Neural cell (in vitro differentiated cells): ENCODE measurements around the gene PFKL. TPM values are rescaled to one million over a fixed set of nuclear protein-coding genes. Genes with fewer than 3 reads are reported as not detected.

Experiments
- H2AFZ ChIP-seq: fragments of 200-600, 300-800 bp; sonication (generic), shearing (Covaris generic); 2 replicates; pipeline ENCODE4 v1.6.0; 2014; ENCODE audit warnings: low read depth, mild to moderate bottlenecking, antibody characterized with exemption, low read length, moderate library complexity
- H3F3A ChIP-seq: fragments of 200-600 bp; shearing (Covaris generic); 2 replicates; pipeline ENCODE4 v1.6.1; 2016; ENCODE audit warnings: mild to moderate bottlenecking, moderate library complexity, mixed read lengths, antibody characterized with exemption, low read length; ENCODE audit not compliant: insufficient read depth, poor library complexity, severe bottlenecking
- H3K27ac ChIP-seq: fragments of 200-600, 300-800 bp; sonication (generic), shearing (Covaris generic); 2 replicates; pipeline ENCODE4 v1.5.1; 2014; ENCODE audit warnings: mild to moderate bottlenecking, low read length, moderate library complexity
- H3K27me3 ChIP-seq: fragments of 300-800, 200-600 bp; sonication (generic), shearing (Covaris generic); 2 replicates; pipeline ENCODE4 v1.6.0; 2014; ENCODE audit warnings: mild to moderate bottlenecking, low read depth, low read length, moderate library complexity; ENCODE audit not compliant: insufficient read depth
- H3K36me3 ChIP-seq: fragments of 300-800, 200-600 bp; sonication (generic), shearing (Covaris generic); 2 replicates; pipeline ENCODE4 v1.5.1; 2014; ENCODE audit warnings: mild to moderate bottlenecking, antibody characterized with exemption, low read length, moderate library complexity; ENCODE audit not compliant: insufficient read depth
- H3K4me2 ChIP-seq: fragments of 300-800, 200-600 bp; sonication (generic), shearing (Covaris generic); 2 replicates; pipeline ENCODE4 v1.6.0; 2014; ENCODE audit warnings: mild to moderate bottlenecking, low read length
- H3K4me3 ChIP-seq: fragments of 300-800, 200-600 bp; sonication (generic), shearing (Covaris generic); 2 replicates; pipeline ENCODE4 v1.5.1; 2014; ENCODE audit warnings: mild to moderate bottlenecking, low read length, moderate library complexity
- H3K79me2 ChIP-seq: fragments of 200-600 bp; shearing (Covaris generic); replicated peaks from 2 replicates; pipeline ENCODE4 v1.6.0; 2014; ENCODE audit warnings: mild to moderate bottlenecking, low read length, moderate library complexity; ENCODE audit not compliant: insufficient read depth
- H3K9ac ChIP-seq: fragments of 300-800, 200-600 bp; sonication (generic), shearing (Covaris generic); 2 replicates; pipeline ENCODE4 v1.6.1; 2016; ENCODE audit warnings: mild to moderate bottlenecking, low read length, mixed read lengths
- H3K9me2 ChIP-seq: fragments of 200-600 bp; shearing (Covaris generic); 2 replicates; pipeline ENCODE4 v1.6.1; 2016; ENCODE audit warnings: mild to moderate bottlenecking, low read length, mixed read lengths; ENCODE audit not compliant: insufficient read depth
- H3K9me3 ChIP-seq: fragments of 200-600, 300-800 bp; sonication (generic), shearing (Covaris generic); 2 replicates; pipeline ENCODE4 v1.6.1; 2016; ENCODE audit warnings: mild to moderate bottlenecking, mixed run types, low read length, moderate library complexity, mixed read lengths
- H4K20me1 ChIP-seq: fragments of 200-600 bp; shearing (Covaris generic); 2 replicates; pipeline ENCODE4 v1.6.1; 2016; ENCODE audit warnings: mild to moderate bottlenecking, mixed run types; ENCODE audit not compliant: insufficient read depth
- CTCF ChIP-seq: fragments of 450-650 bp; IDR thresholded peaks from 2 replicates; pipeline ENCODE4 v1.5.1; 2014; ENCODE audit warnings: antibody characterized with exemption, mild to moderate bottlenecking, moderate library complexity; ENCODE audit not compliant: poor library complexity, severe bottlenecking
- EP300 ChIP-seq: fragments of 450-650 bp; conservative IDR thresholded peaks from 2 replicates; pipeline ENCODE4 v1.6.1; 2014; ENCODE audit warnings: antibody characterized with exemption, mild to moderate bottlenecking, moderate library complexity; ENCODE audit not compliant: poor library complexity, severe bottlenecking
- EZH2 ChIP-seq: fragments of 200-600, 300-800 bp; shearing (Covaris generic), sonication (generic); IDR thresholded peaks from 2 replicates; pipeline ENCODE4 v1.6.1; 2014; ENCODE audit warnings: antibody characterized with exemption, low read length, borderline replicate concordance, mild to moderate bottlenecking; ENCODE audit not compliant: insufficient read depth, poor library complexity, severe bottlenecking
- MXI1 ChIP-seq: fragments of 450-650 bp; conservative IDR thresholded peaks from 2 replicates; pipeline ENCODE4 v1.6.1; 2014; ENCODE audit warnings: antibody characterized with exemption, mild to moderate bottlenecking; ENCODE audit not compliant: poor library complexity, severe bottlenecking
- POLR2AphosphoS5 ChIP-seq: IDR thresholded peaks from 2 replicates; pipeline ENCODE4 v1.6.1; 2012
- RAD21 ChIP-seq: fragments of 450-650 bp; conservative IDR thresholded peaks from 2 replicates; pipeline ENCODE4 v1.6.1; 2014; ENCODE audit warnings: antibody characterized with exemption, mild to moderate bottlenecking, moderate library complexity
- REST ChIP-seq: IDR thresholded peaks from 2 replicates; pipeline ENCODE4 v1.6.1; 2012; ENCODE audit warnings: borderline replicate concordance
- SMC3 ChIP-seq: fragments of 450-650 bp; conservative IDR thresholded peaks from 2 replicates; pipeline ENCODE4 v1.6.1; 2014; ENCODE audit warnings: antibody characterized with exemption, mild to moderate bottlenecking, moderate library complexity; ENCODE audit not compliant: poor library complexity
- TAF1 ChIP-seq: IDR thresholded peaks from 2 replicates; pipeline ENCODE4 v1.6.1; 2012; ENCODE audit warnings: low read depth
- polyA plus RNA-seq: library from polyadenylated mRNA; depleted of rRNA; stranded (reverse); fragments of >200 nt; gene quantifications from 2 replicates; pipeline ENCODE4 v1.2.3, GENCODE V29; 2014

Gene PFKL
- polyA plus RNA-seq, 1 donor from 2014 or later = 79.6 TPM

GRCh38 chr21:44349416-44349846, 49.6 kb downstream of the PFKL start:
- peaks cover 35% of the 10 kb centered on the region for H3K27me3 ChIP-seq
- H3K36me3 ChIP-seq = no peaks in the 10 kb centered on the region
- H3F3A ChIP-seq = no peaks in the 10 kb centered on the region
- no peak overlapping the region for H3K4me3 ChIP-seq
- no peak overlapping the region for H3K27ac ChIP-seq
- no peaks in the 10 kb centered on the region for H3K9me2 ChIP-seq
- H3K9ac ChIP-seq = no peak overlapping the region
- no peaks in the 10 kb centered on the region for H4K20me1 ChIP-seq
- no peak for TF ChIP-seq MXI1
- TF ChIP-seq TAF1 = no peak
- no peak for TF ChIP-seq POLR2AphosphoS5
- TF ChIP-seq RAD21 = no peak
- no peak for TF ChIP-seq SMC3
- no peaks in the 10 kb centered on the region for H3K79me2 ChIP-seq
- no peak overlapping the region for H3K4me2 ChIP-seq
- no peaks in the 10 kb centered on the region for H3K9me3 ChIP-seq
- H2AFZ ChIP-seq = no peak overlapping the region

- no peak overlapping the region for H2AFZ ChIP-seq
- H4K20me1 ChIP-seq = no peaks in the 10 kb centered on the region
- no peaks in the 10 kb centered on the region for H3K79me2 ChIP-seq
- H3K9ac ChIP-seq = no peak overlapping the region
- TF ChIP-seq SMC3 = no peak
- TF ChIP-seq RAD21 = no peak
- TF ChIP-seq TAF1 = no peak
- no peak for TF ChIP-seq CTCF
- TF ChIP-seq REST = no peak
- TF ChIP-seq MXI1 = no peak
- TF ChIP-seq EP300 = no peak
- no peak for TF ChIP-seq POLR2AphosphoS5
- TF ChIP-seq EZH2 = no peak
- no peak overlapping the region for H3K4me2 ChIP-seq
- H3K27me3 ChIP-seq = peaks cover 35% of the 10 kb centered on the region
- no peak overlapping the region for H3K27ac ChIP-seq
- H3K4me3 ChIP-seq = no peak overlapping the region
- H3F3A ChIP-seq = no peaks in the 10 kb centered on the region
- H3K9me2 ChIP-seq = no peaks in the 10 kb centered on the region
- H3K9me3 ChIP-seq = no peaks in the 10 kb centered on the region
- H3K36me3 ChIP-seq = no peaks in the 10 kb centered on the region
Measured at GRCh38 chr21:44349847-44350772, 50.3 kb downstream of the PFKL start.
